Duodenal mucosa (tissue), 2 donors: Measurements from ENCODE around the gene KIF14.

Experiments used
- H3K27ac ChIP-seq: one replicate; pipeline ENCODE4 v1.7.0; 2013; ENCODE audit warnings: low read depth, low read length
- H3K27me3 ChIP-seq, 2 donors: one replicate each; pipeline ENCODE4 v1.7.0; 2013; ENCODE audit warnings: low read length in 2 of 2, control low read depth in 1 of 2; ENCODE audit not compliant: insufficient read depth in 2 of 2, control insufficient read depth in 1 of 2
- H3K36me3 ChIP-seq, 2 donors: one replicate each; pipeline ENCODE4 v1.7.0; 2013; ENCODE audit warnings: low read length in 2 of 2, control low read depth in 1 of 2; ENCODE audit not compliant: insufficient read depth in 2 of 2, control insufficient read depth in 1 of 2
- H3K4me1 ChIP-seq, 2 donors: one replicate each; pipeline ENCODE4 v1.7.0; 2013; ENCODE audit warnings: low read length in 2 of 2, control low read depth in 1 of 2; ENCODE audit not compliant: insufficient read depth in 2 of 2, control insufficient read depth in 1 of 2
- H3K4me3 ChIP-seq, 2 donors: one replicate each; pipeline ENCODE4 v1.7.0; 2013; ENCODE audit warnings: low read length in 2 of 2, low read depth in 1 of 2
- H3K9ac ChIP-seq, 2 donors: one replicate each; pipeline ENCODE4 v1.7.0; 2013; ENCODE audit warnings: low read length in 2 of 2, low read depth in 1 of 2
- H3K9me3 ChIP-seq, 2 donors: one replicate each; pipeline ENCODE4 v1.7.0; 2013; ENCODE audit warnings: low read length in 2 of 2, control low read depth in 1 of 2; ENCODE audit not compliant: control insufficient read depth in 1 of 2

Gene KIF14, protein sequence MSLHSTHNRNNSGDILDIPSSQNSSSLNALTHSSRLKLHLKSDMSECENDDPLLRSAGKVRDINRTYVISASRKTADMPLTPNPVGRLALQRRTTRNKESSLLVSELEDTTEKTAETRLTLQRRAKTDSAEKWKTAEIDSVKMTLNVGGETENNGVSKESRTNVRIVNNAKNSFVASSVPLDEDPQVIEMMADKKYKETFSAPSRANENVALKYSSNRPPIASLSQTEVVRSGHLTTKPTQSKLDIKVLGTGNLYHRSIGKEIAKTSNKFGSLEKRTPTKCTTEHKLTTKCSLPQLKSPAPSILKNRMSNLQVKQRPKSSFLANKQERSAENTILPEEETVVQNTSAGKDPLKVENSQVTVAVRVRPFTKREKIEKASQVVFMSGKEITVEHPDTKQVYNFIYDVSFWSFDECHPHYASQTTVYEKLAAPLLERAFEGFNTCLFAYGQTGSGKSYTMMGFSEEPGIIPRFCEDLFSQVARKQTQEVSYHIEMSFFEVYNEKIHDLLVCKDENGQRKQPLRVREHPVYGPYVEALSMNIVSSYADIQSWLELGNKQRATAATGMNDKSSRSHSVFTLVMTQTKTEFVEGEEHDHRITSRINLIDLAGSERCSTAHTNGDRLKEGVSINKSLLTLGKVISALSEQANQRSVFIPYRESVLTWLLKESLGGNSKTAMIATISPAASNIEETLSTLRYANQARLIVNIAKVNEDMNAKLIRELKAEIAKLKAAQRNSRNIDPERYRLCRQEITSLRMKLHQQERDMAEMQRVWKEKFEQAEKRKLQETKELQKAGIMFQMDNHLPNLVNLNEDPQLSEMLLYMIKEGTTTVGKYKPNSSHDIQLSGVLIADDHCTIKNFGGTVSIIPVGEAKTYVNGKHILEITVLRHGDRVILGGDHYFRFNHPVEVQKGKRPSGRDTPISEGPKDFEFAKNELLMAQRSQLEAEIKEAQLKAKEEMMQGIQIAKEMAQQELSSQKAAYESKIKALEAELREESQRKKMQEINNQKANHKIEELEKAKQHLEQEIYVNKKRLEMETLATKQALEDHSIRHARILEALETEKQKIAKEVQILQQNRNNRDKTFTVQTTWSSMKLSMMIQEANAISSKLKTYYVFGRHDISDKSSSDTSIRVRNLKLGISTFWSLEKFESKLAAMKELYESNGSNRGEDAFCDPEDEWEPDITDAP (N-terminal part only)

DNA sequence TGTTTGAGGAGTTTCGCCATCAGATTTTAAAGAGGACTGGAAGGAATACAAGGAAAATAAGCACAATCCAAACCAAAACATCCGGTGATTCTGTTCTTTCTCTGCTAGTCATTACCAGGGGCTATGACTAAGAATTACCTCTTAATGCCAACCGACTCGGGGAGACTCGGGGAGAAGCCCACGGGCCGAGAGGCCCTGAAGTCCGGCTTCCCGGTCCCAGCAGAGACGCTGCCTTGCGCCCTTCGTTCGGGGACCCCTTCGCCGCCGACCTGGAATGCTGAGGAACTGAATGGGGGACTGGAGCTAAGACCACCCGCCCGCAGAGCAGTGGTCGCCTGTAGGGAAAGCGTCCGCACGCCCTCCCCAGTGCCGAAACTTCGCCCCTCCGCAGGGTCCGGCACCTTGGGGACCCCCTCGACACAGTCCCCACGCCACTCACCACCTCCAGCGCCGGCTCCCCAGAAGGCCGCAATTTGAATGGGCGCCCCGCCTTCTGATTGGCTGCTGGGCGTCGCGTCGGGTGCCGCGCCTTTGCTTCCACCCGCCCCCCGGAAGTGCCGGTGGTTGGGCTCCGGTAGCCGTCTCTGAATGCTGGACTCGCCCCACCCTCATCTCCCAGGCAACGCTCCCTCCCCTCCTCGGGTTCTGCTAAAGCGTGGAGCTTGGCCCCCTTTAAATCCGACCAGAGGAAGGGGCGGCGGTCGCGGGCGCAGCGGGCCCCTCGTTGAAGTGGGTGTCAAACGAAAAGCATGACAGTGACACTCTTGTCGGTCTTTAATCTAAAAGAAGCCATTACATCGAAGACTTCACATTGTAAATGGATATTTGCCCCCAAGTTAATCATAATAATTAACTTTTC, at the start of gene KIF14:
Gene KIF14 (minus strand): TSS at position 479 of the 859 bp plus-strand sequence. CDS start 2,028 bp downstream, outside the sequence.
- peaks cover 3 to 5% of the 10 kb centered on the region in 2 donors for H3K4me1 ChIP-seq
- H3K27ac ChIP-seq = no peak within 1 kb of the TSS
- H3K9me3 ChIP-seq = no peaks in the 10 kb centered on the region
- no peaks in the 10 kb centered on the region for H3K36me3 ChIP-seq
- peak within 1 kb of the TSS; percentile 91 to 95 for H3K4me3 ChIP-seq
- no peaks in the 10 kb centered on the region for H3K27me3 ChIP-seq
- H3K9ac ChIP-seq = peak within 1 kb of the TSS; percentile 69 to 79

GRCh38 chr1:200669314-200670241, 49.0 kb upstream of the KIF14 start, which contains the start of gene DDX59:
DDX59 (minus strand) TSS chr1:200669907; CDS start chr1:200666740, 3,167 bp downstream.
- Histone ChIP-seq H3K4me3 (peak within 1 kb of the TSS; percentile 86 to 88), H3K36me3 (no peaks in the 10 kb centered on the region), H3K4me1 (peaks cover 6 to 13% of the 10 kb centered on the region in 2 donors), H3K9ac (peak within 1 kb of the TSS; percentile 97 to 98), H3K27ac (peak within 1 kb of the TSS; percentile 100), H3K9me3 (no peaks in the 10 kb centered on the region), H3K27me3 (no peaks in the 10 kb centered on the region)

- no peaks in the 10 kb centered on the region for H3K9me3 ChIP-seq
- no peaks in the 10 kb centered on the region for H3K27me3 ChIP-seq
- H3K4me1 ChIP-seq = peaks cover 6 to 13% of the 10 kb centered on the region in 2 donors
- H3K9ac ChIP-seq = peak overlapping the region; percentile 97 to 98
- peak overlapping the region; percentile 86 to 88 for H3K4me3 ChIP-seq
- H3K36me3 ChIP-seq = peaks cover 0 to 8% of the 10 kb centered on the region in 2 donors
- peak overlapping the region; percentile 100 for H3K27ac ChIP-seq
Observed at GRCh38 chr1:200668514-200669313, 48.2 kb upstream of the KIF14 start.

DNA sequence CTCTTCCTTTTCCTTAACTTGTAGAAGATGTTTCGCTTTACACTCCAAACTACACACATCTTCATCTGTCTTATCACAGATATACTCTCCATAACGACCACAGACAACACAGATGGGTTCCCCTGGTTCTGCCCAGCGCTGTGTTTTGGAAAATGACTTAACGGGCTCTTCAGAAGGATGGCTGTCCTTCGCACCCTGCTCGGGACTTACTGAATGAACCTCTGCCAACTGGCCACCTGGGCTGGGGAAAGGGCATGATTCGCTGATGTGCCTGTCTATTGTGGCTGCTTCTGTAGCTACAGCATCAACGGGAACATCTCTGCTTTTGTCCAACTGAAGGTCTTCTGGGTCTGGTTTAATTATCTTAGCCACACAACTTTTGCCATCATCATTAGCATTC, 45.8 kb upstream of the KIF14 start:
- Histone ChIP-seq H3K27ac (no peak overlapping the region), H3K9ac (no peak overlapping the region), H3K27me3 (no peaks in the 10 kb centered on the region), H3K4me3 (no peak overlapping the region), H3K9me3 (no peaks in the 10 kb centered on the region), H3K36me3 (peaks cover 8 to 19% of the 10 kb centered on the region in 2 donors), H3K4me1 (peaks cover 6 to 12% of the 10 kb centered on the region in 2 donors)

DNA sequence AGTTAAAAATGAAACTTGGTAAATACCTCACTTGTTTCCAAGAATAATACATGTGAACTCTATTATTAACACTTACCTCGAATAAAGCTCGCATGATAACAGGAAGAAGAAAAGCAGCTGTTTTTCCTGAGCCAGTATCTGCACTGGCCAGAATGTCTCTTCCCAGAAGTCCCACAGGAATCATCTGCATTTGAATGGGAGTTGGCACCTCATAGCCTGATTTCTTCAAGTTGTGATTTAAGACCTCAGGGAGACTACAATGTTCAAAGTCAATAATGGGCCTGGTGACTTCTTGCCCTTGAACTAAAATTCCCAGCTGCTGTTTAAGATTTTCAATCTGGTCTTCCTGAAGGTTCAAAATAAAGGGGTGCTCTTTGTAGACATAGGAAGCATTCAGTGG, 45.3 kb upstream of the KIF14 start:
- H3K4me1 ChIP-seq = peaks cover 4 to 9% of the 10 kb centered on the region in 2 donors
- H3K27me3 ChIP-seq = no peaks in the 10 kb centered on the region
- H3K9ac ChIP-seq = no peak overlapping the region
- H3K36me3 ChIP-seq = peaks cover 8 to 19% of the 10 kb centered on the region in 2 donors
- H3K4me3 ChIP-seq = no peak overlapping the region
- H3K9me3 ChIP-seq = no peaks in the 10 kb centered on the region
- H3K27ac ChIP-seq = no peak overlapping the region

GRCh38 chr1:200660719-200661118, 40.2 kb upstream of the KIF14 start:
- H3K36me3 ChIP-seq = peaks cover 16 to 57% of the 10 kb centered on the region in 2 donors
- no peaks in the 10 kb centered on the region for H3K27me3 ChIP-seq
- no peak overlapping the region for H3K9ac ChIP-seq
- H3K27ac ChIP-seq = no peak overlapping the region
- no peaks in the 10 kb centered on the region for H3K4me1 ChIP-seq
- H3K9me3 ChIP-seq = no peaks in the 10 kb centered on the region
- H3K4me3 ChIP-seq = no peak overlapping the region

- H3K36me3 ChIP-seq = peaks cover 18 to 60% of the 10 kb centered on the region in 2 donors
- no peak overlapping the region for H3K27ac ChIP-seq
- no peaks in the 10 kb centered on the region for H3K9me3 ChIP-seq
Observed at GRCh38 chr1:200659269-200659668, 38.7 kb upstream of the KIF14 start.

More at GRCh38 chr1:200659269-200659668, 38.7 kb upstream of the KIF14 start:
- no peak overlapping the region for H3K9ac ChIP-seq
- no peaks in the 10 kb centered on the region for H3K27me3 ChIP-seq
- no peak overlapping the region for H3K4me3 ChIP-seq
- H3K4me1 ChIP-seq = no peaks in the 10 kb centered on the region
